Measurements from ENCODE around the gene SUGCT.

DNA sequence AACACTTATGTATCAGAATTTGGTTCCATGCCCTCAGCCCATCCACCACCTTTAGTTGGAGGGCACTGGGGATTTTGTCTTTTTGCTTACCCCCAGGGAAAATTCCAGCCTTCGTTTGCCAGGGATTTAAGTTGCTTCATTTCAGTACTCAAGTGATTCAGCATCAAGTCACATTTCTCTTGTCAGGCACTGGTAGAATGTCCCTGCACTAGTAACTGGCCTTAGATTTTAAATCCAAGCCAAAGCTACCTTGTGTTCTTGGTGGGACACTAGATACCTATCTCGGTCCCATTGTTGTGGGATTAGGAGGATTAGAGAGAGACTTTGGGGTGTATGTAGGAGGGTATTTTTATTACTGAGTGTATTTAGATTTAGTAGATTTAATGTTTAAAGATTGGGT, 613.1 kb downstream of the SUGCT start:
- TF ChIP-seq BCL11A (tag by site-specific recombination; IDR thresholded peaks at IDR 0.05; ENCODE audit: low read depth) (no peak), ZNF626 (tag by site-specific recombination; IDR thresholded peaks at IDR 0.05) (no peak)

Measured in HEK293 (cell line).